ENCODE measurements around the gene PRKN.

The PRKN gene

GRCh38 chr6:161446296-161446925 is 1281.2 kb downstream of the PRKN start:
- no peaks in the 10 kb centered on the region for H3K27me3 ChIP-seq (ENCODE audit: insufficient read depth, poor library complexity, severe bottlenecking)
- TF ChIP-seq, protein P1, sequence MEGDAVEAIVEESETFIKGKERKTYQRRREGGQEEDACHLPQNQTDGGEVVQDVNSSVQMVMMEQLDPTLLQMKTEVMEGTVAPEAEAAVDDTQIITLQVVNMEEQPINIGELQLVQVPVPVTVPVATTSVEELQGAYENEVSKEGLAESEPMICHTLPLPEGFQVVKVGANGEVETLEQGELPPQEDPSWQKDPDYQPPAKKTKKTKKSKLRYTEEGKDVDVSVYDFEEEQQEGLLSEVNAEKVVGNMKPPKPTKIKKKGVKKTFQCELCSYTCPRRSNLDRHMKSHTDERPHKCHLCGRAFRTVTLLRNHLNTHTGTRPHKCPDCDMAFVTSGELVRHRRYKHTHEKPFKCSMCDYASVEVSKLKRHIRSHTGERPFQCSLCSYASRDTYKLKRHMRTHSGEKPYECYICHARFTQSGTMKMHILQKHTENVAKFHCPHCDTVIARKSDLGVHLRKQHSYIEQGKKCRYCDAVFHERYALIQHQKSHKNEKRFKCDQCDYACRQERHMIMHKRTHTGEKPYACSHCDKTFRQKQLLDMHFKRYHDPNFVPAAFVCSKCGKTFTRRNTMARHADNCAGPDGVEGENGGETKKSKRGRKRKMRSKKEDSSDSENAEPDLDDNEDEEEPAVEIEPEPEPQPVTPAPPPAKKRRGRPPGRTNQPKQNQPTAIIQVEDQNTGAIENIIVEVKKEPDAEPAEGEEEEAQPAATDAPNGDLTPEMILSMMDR (IDR thresholded peaks at IDR 0.05; ENCODE audit: poor library complexity, severe bottlenecking) = no peak
- DNase-seq (ENCODE audit: low spot score) (no peak), ATAC-seq (ENCODE audit: low read depth) (no peak)
- no peak overlapping the region for H3K4me3 ChIP-seq (ENCODE audit: severe bottlenecking)
- H3K4me1 ChIP-seq (ENCODE audit: insufficient read depth, poor library complexity, severe bottlenecking) = no peaks in the 10 kb centered on the region
- no peak overlapping the region for H3K27ac ChIP-seq (ENCODE audit: poor library complexity, severe bottlenecking)
- no peaks in the 10 kb centered on the region for H3K9me3 ChIP-seq (ENCODE audit: severe bottlenecking)
- no peaks in the 10 kb centered on the region for H3K36me3 ChIP-seq (ENCODE audit: low read depth)

- no peaks in the 10 kb centered on the region for H3K36me3 ChIP-seq (ENCODE audit: low read depth)
- H3K27me3 ChIP-seq (ENCODE audit: insufficient read depth, poor library complexity, severe bottlenecking) = no peaks in the 10 kb centered on the region
- no peak for DNase-seq (ENCODE audit: low spot score)
- no peak overlapping the region for H3K4me3 ChIP-seq (ENCODE audit: severe bottlenecking)
- H3K27ac ChIP-seq (ENCODE audit: poor library complexity, severe bottlenecking) = no peak overlapping the region
- no peaks in the 10 kb centered on the region for H3K9me3 ChIP-seq (ENCODE audit: severe bottlenecking)
- TF ChIP-seq, protein P1 (IDR thresholded peaks at IDR 0.05; ENCODE audit: poor library complexity, severe bottlenecking) = no peak
- no peak for ATAC-seq (ENCODE audit: low read depth)
- no peaks in the 10 kb centered on the region for H3K4me1 ChIP-seq (ENCODE audit: insufficient read depth, poor library complexity, severe bottlenecking)
Measured at GRCh38 chr6:161445021-161445799, 1282.4 kb downstream of the PRKN start.

- Histone ChIP-seq H3K9me3 (ENCODE audit: severe bottlenecking) (no peaks in the 10 kb centered on the region), H3K36me3 (ENCODE audit: low read depth) (no peaks in the 10 kb centered on the region), H3K4me1 (ENCODE audit: insufficient read depth, poor library complexity, severe bottlenecking) (peaks cover 1% of the 10 kb centered on the region), H3K27me3 (ENCODE audit: insufficient read depth, poor library complexity, severe bottlenecking) (no peaks in the 10 kb centered on the region), H3K27ac (ENCODE audit: poor library complexity, severe bottlenecking) (no peak overlapping the region), H3K4me3 (ENCODE audit: severe bottlenecking) (no peak overlapping the region)
- ATAC-seq (ENCODE audit: low read depth) (no peak), DNase-seq (ENCODE audit: low spot score) (no peak)
- TF ChIP-seq, protein P1 (IDR thresholded peaks at IDR 0.05; ENCODE audit: poor library complexity, severe bottlenecking) = no peak
Measured at GRCh38 chr6:161444464-161444863, 1283.1 kb downstream of the PRKN start.

GRCh38 chr6:161443848-161444247 is 1283.7 kb downstream of the PRKN start:
- DNase-seq (ENCODE audit: low spot score) (no peak), ATAC-seq (ENCODE audit: low read depth) (no peak)
- H3K4me1 ChIP-seq (ENCODE audit: insufficient read depth, poor library complexity, severe bottlenecking) = peaks cover 7% of the 10 kb centered on the region
- no peak overlapping the region for H3K27ac ChIP-seq (ENCODE audit: poor library complexity, severe bottlenecking)
- no peaks in the 10 kb centered on the region for H3K9me3 ChIP-seq (ENCODE audit: severe bottlenecking)
- H3K27me3 ChIP-seq (ENCODE audit: insufficient read depth, poor library complexity, severe bottlenecking) = no peaks in the 10 kb centered on the region
- no peak overlapping the region for H3K4me3 ChIP-seq (ENCODE audit: severe bottlenecking)
- no peaks in the 10 kb centered on the region for H3K36me3 ChIP-seq (ENCODE audit: low read depth)
- TF ChIP-seq, protein P1 (IDR thresholded peaks at IDR 0.05; ENCODE audit: poor library complexity, severe bottlenecking) = no peak

DNA sequence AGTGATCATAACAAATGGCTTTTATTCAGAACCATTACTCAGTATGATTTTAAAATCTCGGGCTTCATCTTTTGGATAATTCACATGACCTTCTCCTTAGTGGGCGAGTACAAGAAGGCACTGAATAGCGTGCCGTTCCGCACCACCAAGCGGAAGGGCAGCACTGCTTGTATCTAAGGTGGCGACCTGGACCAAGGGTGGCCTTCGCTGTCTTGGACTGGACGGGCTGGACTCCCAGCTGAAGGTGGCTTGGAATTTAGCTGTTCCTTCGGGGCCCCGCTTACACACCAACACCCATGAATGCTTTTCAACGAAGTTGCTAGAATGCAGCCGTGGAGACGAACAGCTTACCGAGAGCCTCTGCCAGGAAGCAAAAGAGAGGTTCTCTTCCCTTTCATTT is 1285.1 kb downstream of the PRKN start:
- no peak overlapping the region for H3K27ac ChIP-seq (ENCODE audit: poor library complexity, severe bottlenecking)
- H3K4me1 ChIP-seq (ENCODE audit: insufficient read depth, poor library complexity, severe bottlenecking) = peaks cover 20% of the 10 kb centered on the region
- TF ChIP-seq, protein P1 (IDR thresholded peaks at IDR 0.05; ENCODE audit: poor library complexity, severe bottlenecking) = no peak
- H3K27me3 ChIP-seq (ENCODE audit: insufficient read depth, poor library complexity, severe bottlenecking) = no peaks in the 10 kb centered on the region
- H3K36me3 ChIP-seq (ENCODE audit: low read depth) = no peaks in the 10 kb centered on the region
- no peaks in the 10 kb centered on the region for H3K9me3 ChIP-seq (ENCODE audit: severe bottlenecking)
- H3K4me3 ChIP-seq (ENCODE audit: severe bottlenecking) = no peak overlapping the region
- ATAC-seq (ENCODE audit: low read depth) = no peak
- no peak for DNase-seq (ENCODE audit: low spot score)
